Dedifferentiated amniotic fluid mesenchymal stem cell (primary cell): ENCODE measurements around the gene HARBI1.

Experiments used
- DNase-seq: peaks from one replicate; pipeline ENCODE4 v3.0.0-alpha.2; 2016; ENCODE audit errors: extremely low spot score

The HARBI1 gene

GRCh38 chr11:46554213-46555147 lies 62.5 kb downstream of the HARBI1 start:
- DNase-seq = peak; percentile 43

GRCh38 chr11:46553814-46554212 lies 63.2 kb downstream of the HARBI1 start:
- DNase-seq = no peak
